Activated T-cell treated with anti-CD3 and anti-CD28 coated beads for 4 hours (primary cell): ENCODE measurements around the gene PVRIG.
"Not testable (repeated sequence)": the region's sequence is repeated elsewhere in the genome, so short reads cannot be mapped to it uniquely, and the experiment has no call there.

ENCODE experiments used
- DNase-seq: peaks from one replicate; pipeline ENCODE4 v3.0.0-alpha.2; 2020

The PVRIG gene

DNA sequence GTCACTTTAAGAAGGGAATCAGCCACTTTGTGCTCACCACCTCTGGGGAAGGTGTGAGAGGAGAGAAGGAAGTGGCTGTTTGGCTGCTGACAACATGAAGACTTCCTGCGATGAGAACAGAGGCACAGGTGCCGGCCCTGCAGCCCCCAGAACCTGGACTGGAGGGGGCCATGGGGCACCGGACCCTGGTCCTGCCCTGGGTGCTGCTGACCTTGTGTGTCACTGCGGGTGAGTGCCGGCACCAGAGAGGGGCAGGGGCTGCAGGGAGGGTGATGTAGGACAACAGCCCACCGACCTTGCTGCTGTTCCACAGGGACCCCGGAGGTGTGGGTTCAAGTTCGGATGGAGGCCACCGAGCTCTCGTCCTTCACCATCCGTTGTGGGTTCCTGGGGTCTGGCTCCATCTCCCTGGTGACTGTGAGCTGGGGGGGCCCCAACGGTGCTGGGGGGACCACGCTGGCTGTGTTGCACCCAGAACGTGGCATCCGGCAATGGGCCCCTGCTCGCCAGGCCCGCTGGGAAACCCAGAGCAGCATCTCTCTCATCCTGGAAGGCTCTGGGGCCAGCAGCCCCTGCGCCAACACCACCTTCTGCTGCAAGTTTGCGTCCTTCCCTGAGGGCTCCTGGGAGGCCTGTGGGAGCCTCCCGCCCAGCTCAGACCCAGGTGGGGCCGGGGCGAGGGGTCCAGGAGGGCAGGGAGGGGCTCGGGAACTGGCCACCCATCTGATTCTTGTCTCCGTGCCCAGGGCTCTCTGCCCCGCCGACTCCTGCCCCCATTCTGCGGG lies at the start of gene PVRIG:
Gene PVRIG (plus strand): TSS at position 149 of the 785 bp plus-strand sequence. CDS start 22 bp downstream, at position 171.
- not testable (repeated sequence) for DNase-seq

GRCh38 chr7:100170101-100170897 lies 49.5 kb upstream of the PVRIG start:
- no peak for DNase-seq

GRCh38 chr7:100171087-100171681 lies 48.6 kb upstream of the PVRIG start:
- DNase-seq = no peak

DNA sequence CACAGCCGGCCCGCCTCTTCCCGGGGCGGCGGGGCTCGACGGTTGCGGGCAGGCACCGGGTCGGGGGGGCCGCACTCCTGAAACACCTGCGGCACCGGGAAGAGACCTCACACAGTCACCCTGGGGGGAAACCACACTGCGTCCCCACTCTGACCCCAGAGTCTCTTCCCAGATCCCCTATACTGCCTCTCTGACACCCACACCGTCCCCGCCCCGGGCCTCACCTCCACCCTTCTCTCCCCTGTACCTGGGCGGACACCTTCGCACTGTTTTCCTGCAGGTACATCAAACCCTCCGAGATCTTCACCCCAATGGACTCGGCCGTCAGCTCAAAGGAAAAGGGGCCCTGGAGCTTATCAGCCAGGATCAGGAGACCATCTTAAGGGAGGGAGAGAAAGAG lies 47.9 kb upstream of the PVRIG start:
- DNase-seq = no peak

GRCh38 chr7:100173806-100174495 lies 45.8 kb upstream of the PVRIG start:
- DNase-seq = no peak

- no peak for DNase-seq
Measured at GRCh38 chr7:100174582-100174981, 45.2 kb upstream of the PVRIG start.

DNA sequence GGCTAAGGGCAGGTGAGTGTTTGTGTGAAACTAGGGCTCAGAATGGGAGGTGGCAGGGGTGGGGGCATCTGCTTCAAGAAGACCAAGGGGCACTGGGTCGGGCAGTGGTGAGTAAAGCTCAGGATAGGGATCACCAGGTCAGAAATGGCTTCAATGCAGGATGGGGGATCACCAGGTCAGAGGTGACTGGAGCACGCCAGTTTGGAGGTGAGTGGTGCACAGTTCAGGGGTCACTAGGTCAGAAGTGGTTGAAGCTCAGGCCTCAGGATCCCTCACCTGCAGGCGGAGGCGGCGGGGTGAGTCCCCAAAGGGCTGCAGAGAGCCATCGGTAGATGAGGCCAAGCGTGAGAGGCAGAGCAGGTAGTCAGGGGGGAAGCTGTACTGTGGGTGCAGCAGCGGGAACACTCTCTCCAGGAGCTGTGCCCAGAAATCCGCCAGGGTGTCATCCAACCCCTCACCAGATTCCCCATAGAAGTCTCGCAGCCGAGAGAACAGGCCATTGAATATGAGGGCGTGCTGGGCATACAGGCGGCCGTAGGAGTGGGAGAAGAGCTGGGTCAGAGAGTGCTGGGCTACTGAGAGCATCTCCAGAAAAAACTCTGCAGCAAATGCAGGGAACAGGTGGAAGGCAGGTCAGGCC lies 44.3 kb upstream of the PVRIG start:
- DNase-seq = no peak

DNA sequence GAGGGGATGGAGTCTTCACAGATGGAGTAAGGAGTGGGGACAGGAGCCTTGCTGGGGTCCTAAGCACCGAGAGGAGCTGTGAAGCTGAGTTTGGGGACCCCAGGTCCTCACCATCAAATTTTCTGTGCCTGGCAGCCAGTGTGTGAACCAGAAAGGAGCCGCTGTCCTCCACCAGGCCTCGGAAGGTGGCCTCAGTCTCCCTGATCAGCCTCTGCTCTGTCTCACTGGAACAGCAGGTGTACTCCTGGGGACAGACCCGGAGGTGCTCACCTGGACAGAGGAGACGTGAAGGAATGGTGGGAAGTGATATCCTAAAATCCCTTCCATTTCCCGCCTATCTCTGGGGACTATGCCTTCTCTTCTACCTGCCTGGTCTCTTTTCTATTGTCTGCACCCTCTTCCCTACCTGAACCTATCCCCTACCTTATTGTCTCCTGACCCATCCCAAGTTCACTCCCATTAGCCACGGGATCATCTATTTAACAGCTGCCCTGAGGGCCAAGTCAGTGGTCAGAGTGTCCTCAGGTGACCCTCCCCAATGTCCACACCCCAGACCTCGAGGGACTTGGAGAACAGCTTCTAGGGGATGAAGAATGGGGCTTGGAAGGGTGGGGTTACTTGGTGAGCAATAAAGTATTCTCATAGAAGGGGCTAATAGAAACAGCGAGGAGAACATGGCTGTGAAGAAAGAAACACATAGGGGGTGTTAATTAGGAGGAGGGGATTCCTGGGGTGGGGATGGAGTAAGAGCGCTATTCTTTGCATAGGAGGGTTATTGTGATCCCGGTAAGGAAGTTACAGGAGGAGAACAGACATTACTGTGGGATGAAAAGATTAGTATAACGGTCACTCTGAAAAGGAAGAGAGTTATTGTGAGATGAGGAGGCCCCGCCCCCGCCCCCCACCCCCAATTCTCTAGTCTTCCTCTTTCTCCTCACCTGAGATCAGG lies 43.4 kb upstream of the PVRIG start:
- no peak for DNase-seq

- peak; percentile 98 for DNase-seq
Measured at GRCh38 chr7:100177045-100178001, 42.4 kb upstream of the PVRIG start, which contains the start of the genes GPC2 and STAG3. GPC2 (minus strand) TSS chr7:100177381; CDS start chr7:100177199, 182 bp downstream. STAG3 (plus strand) TSS chr7:100177918; CDS start chr7:100180557, 2,639 bp downstream.

DNA sequence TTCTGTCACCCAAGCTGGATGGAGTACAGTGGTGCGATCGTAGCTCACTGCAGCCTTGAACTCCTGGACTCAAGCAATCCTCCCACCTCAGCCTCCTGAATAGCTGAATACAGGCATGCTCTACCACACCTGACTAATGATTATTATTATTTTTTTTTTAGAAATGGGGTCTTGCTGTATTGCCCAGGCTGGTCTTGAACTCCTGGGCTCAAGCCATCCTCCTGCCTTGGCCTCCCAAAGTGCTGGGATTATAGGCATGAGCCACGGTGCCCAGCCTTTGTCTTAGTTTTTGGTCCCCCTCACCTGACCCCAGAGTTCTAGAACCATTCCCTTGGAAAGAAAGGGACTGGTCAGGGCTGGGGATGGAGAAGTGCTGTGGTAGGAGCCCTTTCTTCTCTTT lies 39.7 kb upstream of the PVRIG start:
- DNase-seq = not testable (repeated sequence)

- DNase-seq = not testable (repeated sequence)
Measured at GRCh38 chr7:100182616-100183015, 37.1 kb upstream of the PVRIG start.

DNA sequence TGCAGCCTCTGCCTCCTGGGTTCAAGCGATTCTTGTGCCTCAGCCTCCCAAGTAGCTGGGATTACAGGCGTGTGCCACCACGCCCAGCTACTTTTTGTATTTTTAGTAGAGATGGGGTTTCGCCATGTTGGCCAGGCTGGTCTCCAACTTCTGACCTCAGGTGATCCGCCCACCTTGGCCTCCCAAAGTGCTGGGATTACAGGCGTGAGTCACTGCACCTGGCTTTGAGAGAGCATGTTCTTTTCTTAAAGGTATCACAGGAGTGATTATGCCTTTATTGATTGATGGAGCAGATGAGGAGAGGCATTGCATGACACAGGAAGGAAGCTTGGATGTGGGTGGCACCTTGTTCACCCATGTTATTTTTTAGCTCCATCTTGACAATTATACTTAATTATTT lies 36.7 kb upstream of the PVRIG start:
- not testable (repeated sequence) for DNase-seq

GRCh38 chr7:100185726-100186125 lies 34.0 kb upstream of the PVRIG start:
- no peak for DNase-seq

- no peak for DNase-seq
Measured at GRCh38 chr7:100189061-100189460, 30.7 kb upstream of the PVRIG start.

DNA sequence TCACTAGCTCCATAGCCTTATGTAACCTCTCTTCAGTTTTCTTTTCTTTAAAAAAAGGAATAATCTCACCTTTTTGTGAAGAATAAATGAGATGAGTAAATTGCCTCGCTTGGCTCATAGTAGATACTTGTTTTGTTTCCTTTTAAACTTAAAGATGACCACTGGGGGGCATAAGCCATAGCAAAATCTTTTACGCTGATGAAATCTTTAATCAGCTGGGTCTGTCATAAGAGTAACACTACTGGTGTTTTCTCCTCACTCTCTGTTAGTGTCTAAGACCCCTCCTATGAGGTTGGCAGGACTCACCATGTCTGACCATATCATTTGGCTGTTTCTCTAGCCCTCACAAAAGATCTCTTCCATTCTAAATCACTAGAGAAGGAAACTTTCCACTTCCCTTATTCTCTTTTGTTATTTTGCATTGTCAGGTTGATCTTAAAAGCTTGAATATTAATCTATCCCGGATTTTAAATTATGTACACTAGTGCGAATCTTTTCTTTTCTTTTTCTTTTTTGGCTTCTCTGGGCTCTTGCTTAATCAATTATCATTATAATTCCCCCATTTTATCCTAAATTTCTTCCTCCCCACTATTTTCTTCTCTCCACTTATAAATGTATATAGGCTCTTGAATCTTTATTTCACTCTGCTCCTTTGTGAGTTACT lies 29.6 kb upstream of the PVRIG start:
- DNase-seq = no peak

GRCh38 chr7:100191775-100192174 lies 28.0 kb upstream of the PVRIG start:
- DNase-seq = no peak

- DNase-seq = not testable (repeated sequence)
Measured at GRCh38 chr7:100192281-100192862, 27.4 kb upstream of the PVRIG start.

DNA sequence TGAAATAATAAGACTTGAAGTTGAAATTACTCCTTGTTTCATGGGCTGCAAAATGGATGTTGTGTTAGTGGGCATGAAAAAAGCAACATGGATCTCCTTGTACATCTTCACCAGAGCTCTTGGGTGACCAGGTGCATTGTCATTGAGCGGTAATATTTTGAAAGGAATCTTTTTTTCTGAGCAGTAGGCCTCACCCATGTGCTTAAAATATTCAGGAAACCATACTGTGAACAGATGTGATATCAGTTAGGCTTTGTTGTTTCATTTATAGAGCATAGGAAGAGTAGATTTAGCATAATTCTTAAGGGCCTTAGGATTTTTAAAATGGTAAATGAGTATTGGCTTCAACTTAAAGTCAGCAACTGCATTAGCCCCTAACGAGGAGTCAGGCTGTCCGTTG lies 26.8 kb upstream of the PVRIG start:
- no peak for DNase-seq

- no peak for DNase-seq
Measured at GRCh38 chr7:100195222-100195621, 24.5 kb upstream of the PVRIG start.
